ENCODE results near the gene GPALPP1.

DNA sequence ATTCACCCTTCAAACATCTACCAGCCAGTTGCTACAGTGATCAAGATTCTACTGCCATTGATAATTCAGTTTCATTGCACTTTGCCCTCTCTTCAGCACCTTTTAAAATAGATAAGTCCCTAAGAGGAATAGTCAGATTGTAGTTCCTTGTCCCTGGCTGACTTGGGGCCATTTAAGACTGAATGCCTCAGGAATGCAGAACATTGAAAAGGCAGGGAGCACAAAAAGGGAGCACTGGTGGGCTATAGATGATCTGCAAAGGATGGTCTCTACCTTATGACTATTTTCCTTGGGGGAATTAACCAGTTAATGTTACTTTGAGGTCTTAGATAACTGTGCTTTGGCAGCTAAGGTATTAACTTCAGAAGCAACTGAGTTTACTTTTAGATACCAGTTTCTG is 46.9 kb downstream of the GPALPP1 start:
- TF ChIP-seq, protein P1, sequence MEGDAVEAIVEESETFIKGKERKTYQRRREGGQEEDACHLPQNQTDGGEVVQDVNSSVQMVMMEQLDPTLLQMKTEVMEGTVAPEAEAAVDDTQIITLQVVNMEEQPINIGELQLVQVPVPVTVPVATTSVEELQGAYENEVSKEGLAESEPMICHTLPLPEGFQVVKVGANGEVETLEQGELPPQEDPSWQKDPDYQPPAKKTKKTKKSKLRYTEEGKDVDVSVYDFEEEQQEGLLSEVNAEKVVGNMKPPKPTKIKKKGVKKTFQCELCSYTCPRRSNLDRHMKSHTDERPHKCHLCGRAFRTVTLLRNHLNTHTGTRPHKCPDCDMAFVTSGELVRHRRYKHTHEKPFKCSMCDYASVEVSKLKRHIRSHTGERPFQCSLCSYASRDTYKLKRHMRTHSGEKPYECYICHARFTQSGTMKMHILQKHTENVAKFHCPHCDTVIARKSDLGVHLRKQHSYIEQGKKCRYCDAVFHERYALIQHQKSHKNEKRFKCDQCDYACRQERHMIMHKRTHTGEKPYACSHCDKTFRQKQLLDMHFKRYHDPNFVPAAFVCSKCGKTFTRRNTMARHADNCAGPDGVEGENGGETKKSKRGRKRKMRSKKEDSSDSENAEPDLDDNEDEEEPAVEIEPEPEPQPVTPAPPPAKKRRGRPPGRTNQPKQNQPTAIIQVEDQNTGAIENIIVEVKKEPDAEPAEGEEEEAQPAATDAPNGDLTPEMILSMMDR (IDR thresholded peaks at IDR 0.05; ENCODE audit: low read depth, low read length) = no peak
- TF ChIP-seq, protein P2, sequence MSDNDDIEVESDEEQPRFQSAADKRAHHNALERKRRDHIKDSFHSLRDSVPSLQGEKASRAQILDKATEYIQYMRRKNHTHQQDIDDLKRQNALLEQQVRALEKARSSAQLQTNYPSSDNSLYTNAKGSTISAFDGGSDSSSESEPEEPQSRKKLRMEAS (IDR thresholded peaks at IDR 0.05; ENCODE audit: low read depth, low read length) = no peak
- TF ChIP-seq POLR2A (IDR thresholded peaks at IDR 0.05; ENCODE audit: extremely low read depth, insufficient read length) = no peak
- no peak for TF ChIP-seq MYC (IDR thresholded peaks at IDR 0.05; ENCODE audit: low read depth, low read length)

All from NB4 (cell line).